GM12891 (cell line): ENCODE results near the gene OTULIN.

Source experiments
- PAX5 ChIP-seq: IDR thresholded peaks from 2 replicates; pipeline ENCODE4 v1.6.1; 2011; ENCODE audit warnings: low read length, moderate library complexity, mild to moderate bottlenecking; ENCODE audit not compliant: insufficient read depth, severe bottlenecking
- POLR2A ChIP-seq: IDR thresholded peaks from 2 replicates; pipeline ENCODE4 v1.6.1; 2011; ENCODE audit warnings: low read depth, low read length, control low read depth
- POLR2AphosphoS5 ChIP-seq: IDR thresholded peaks from 2 replicates; pipeline ENCODE4 v1.6.1; 2011; ENCODE audit warnings: low read depth, low read length, control low read depth
- POU2F2 ChIP-seq: IDR thresholded peaks from 2 replicates; pipeline ENCODE4 v1.6.1; 2011; ENCODE audit warnings: low read depth, mild to moderate bottlenecking, control low read depth, low read length, moderate library complexity
- SPI1 ChIP-seq: IDR thresholded peaks from 2 replicates; pipeline ENCODE4 v1.6.1; 2011; ENCODE audit warnings: low read depth, low read length, control low read depth
- TAF1 ChIP-seq: IDR thresholded peaks from 2 replicates; pipeline ENCODE4 v1.6.1; 2011; ENCODE audit warnings: low read depth, low read length, control low read depth

DNA sequence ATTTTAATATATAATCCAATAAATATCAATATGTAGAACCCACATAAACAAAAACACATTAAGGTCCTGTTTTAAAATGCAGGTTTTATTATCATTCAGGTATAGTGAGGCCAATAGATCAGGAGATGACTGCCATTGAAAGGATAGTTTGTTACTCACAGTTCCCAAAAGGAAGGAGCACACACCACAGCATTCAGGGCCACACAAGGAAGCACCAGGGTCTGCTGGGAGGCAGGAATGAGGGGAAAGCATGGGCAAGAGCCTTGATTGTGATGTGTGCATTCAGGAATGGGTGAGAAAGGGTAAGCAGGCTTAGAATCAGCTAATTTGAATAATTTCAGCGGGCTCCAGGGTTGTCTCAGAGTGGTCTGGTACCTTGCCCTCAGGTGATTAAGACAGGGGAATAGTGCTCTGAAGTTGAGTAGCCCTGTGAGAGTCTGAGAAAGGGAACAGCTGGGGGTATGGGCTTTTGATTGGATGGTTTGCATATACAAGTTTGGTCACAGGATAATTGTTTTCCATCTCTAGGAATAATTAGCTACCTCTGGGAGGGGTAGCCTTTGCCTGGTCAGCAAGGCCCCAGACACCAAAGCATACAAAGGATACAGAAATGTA lies 19.8 kb upstream of the OTULIN start:
- no peak for TF ChIP-seq POLR2A
- no peak for TF ChIP-seq POLR2AphosphoS5
- no peak for TF ChIP-seq TAF1
- TF ChIP-seq SPI1 = no peak
- TF ChIP-seq POU2F2 = no peak
- no peak for TF ChIP-seq PAX5
